Stomach (tissue), 9 donors: ENCODE measurements around the gene NANS. TPM values are rescaled to one million over a fixed set of nuclear protein-coding genes. Genes with fewer than 3 reads are reported as not detected.
A peak's percentile ranks its signal among the peaks of the same experiment; 100 is the strongest.

Experiments
- DNase-seq, 2 donors: peaks; one replicate each; pipeline versions ENCODE4 v3.0.0 to v3.0.0-alpha.2; 2013 to 2019
- H3K27ac ChIP-seq, 5 donors: fragments of 200-600 bp in 4 of 5; sonication (generic) in 4 of 5; one replicate each; pipeline ENCODE4 v1.5.1; 2013 to 2019; ENCODE audit warnings: mild to moderate bottlenecking in 1 of 5, moderate library complexity in 1 of 5
- H3K27me3 ChIP-seq, 3 donors: fragments of 200-600 bp; sonication (generic); one replicate each; pipeline ENCODE4 v1.5.1; 2017 to 2019; ENCODE audit warnings: mixed run types in 1 of 3
- H3K36me3 ChIP-seq, 4 donors: fragments of 200-600 bp; sonication (generic); 1 replicate in 3 of 4; 2 replicates in 1 of 4; pipeline ENCODE4 v1.5.1; 2016 to 2019
- H3K4me1 ChIP-seq, 4 donors: fragments of 200-600 bp; sonication (generic); one replicate each; pipeline ENCODE4 v1.5.1; 2016 to 2019
- H3K4me3 ChIP-seq, 4 donors: fragments of 200-600 bp; sonication (generic) in 3 of 4; one replicate each; pipeline ENCODE4 v1.5.1; 2016 to 2019; ENCODE audit warnings: mild to moderate bottlenecking in 1 of 4
- H3K9me3 ChIP-seq, 4 donors: fragments of 200-600 bp; sonication (generic); one replicate each; pipeline ENCODE4 v1.5.1; 2016 to 2019
- EP300 ChIP-seq: sonication (generic); formaldehyde crosslinking; IDR thresholded peaks from one replicate; pipeline ENCODE4 v1.6.1; 2017; ENCODE audit warnings: antibody characterized with exemption
- POLR2A ChIP-seq, 4 donors: fragments of 450-650 bp; IDR thresholded peaks; one replicate each; pipeline ENCODE4 v1.6.1; 2016; ENCODE audit warnings: antibody characterized with exemption in 4 of 4, control low read depth in 2 of 4, mild to moderate bottlenecking in 1 of 4, moderate library complexity in 1 of 4
- POLR2AphosphoS5 ChIP-seq, 3 donors: sonication (generic); formaldehyde crosslinking; IDR thresholded peaks; one replicate each; pipeline ENCODE4 v1.6.1; 2016; ENCODE audit warnings: antibody characterized with exemption in 3 of 3
- WGBS, 5 donors: extraction: QIAGEN DNeasy Blood & Tissue Kit in 3 of 5; methylation state at CpG; one replicate each; pipeline versions ENCODE4 v1.1.5 to v1.1.7; 2013 to 2018; 5-methylcytosine and 5-hydroxymethylcytosine counted together
- intact Hi-C: fragments of 100-400 bp; cut with DNase I; formaldehyde crosslinking; loops from one replicate; pipeline ENCODE4 v1.15.1; 2023; ENCODE audit warnings: low total_unique reads
- polyA plus RNA-seq, 3 donors: library from polyadenylated mRNA; stranded (reverse); fragments of 200-250 nt; gene quantifications; one replicate each; pipeline ENCODE4 v1.2.3, GENCODE V29; 2013
- total RNA-seq, 5 donors: library from RNA; depleted of rRNA; stranded (reverse); fragments of >200 nt; gene quantifications; one replicate each; pipeline versions ENCODE4 v1.1.0 to v1.2.3, GENCODE V29; 2014 to 2016
- TF ChIP-seq, protein P1 (sequence below), 7 experiments: fragments of 450-650 bp in 4 of 7; fragments of 200-600 bp in 3 of 7; sonication (generic) in 3 of 7; IDR thresholded peaks; one replicate each; pipeline ENCODE4 v1.5.1; 2016 to 2019; ENCODE audit warnings: antibody characterized with exemption in 7 of 7, control low read depth in 2 of 7, mild to moderate bottlenecking in 1 of 7
- donor health status: healthy with polysubstance abuse.
- donor health status: Bipolar disorder and iron deficiency.
- donor health status: healthy.

Gene NANS
- total and polyA plus RNA-seq, 8 donors: 12.1 to 261 (median 92.1) TPM

- intact Hi-C loops: no loop called here
Measured at GRCh38 chr9:98064623-98065392, 8.3 kb downstream of the NANS start.

GRCh38 chr9:98066235-98066634 is 9.7 kb downstream of the NANS start:
- 50 to 79% (median 62%) methylated on average over 3 of the region's 3 CpGs for WGBS, 5 donors
- no peak for TF ChIP-seq POLR2A (IDR thresholded peaks at IDR 0.05)
- no peak for TF ChIP-seq POLR2AphosphoS5 (IDR thresholded peaks at IDR 0.05)
- TF ChIP-seq EP300: no peak
- TF ChIP-seq, protein P1, sequence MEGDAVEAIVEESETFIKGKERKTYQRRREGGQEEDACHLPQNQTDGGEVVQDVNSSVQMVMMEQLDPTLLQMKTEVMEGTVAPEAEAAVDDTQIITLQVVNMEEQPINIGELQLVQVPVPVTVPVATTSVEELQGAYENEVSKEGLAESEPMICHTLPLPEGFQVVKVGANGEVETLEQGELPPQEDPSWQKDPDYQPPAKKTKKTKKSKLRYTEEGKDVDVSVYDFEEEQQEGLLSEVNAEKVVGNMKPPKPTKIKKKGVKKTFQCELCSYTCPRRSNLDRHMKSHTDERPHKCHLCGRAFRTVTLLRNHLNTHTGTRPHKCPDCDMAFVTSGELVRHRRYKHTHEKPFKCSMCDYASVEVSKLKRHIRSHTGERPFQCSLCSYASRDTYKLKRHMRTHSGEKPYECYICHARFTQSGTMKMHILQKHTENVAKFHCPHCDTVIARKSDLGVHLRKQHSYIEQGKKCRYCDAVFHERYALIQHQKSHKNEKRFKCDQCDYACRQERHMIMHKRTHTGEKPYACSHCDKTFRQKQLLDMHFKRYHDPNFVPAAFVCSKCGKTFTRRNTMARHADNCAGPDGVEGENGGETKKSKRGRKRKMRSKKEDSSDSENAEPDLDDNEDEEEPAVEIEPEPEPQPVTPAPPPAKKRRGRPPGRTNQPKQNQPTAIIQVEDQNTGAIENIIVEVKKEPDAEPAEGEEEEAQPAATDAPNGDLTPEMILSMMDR (IDR thresholded peaks at IDR 0.05): no peak
- no peak overlapping the region for H3K4me3 ChIP-seq
- H3K4me1 ChIP-seq: peaks cover 11 to 33% (median 18%) of the 10 kb centered on the region in 4 donors
- H3K9me3 ChIP-seq: no peaks in the 10 kb centered on the region
- no peak for DNase-seq
- intact Hi-C loops: no loop called here
- peaks cover 28 to 86% (median 76%) of the 10 kb centered on the region in 4 donors for H3K36me3 ChIP-seq
- no peaks in the 10 kb centered on the region for H3K27me3 ChIP-seq
- H3K27ac ChIP-seq: peak overlapping the region in 2 of 5 donors; percentile 7 to 14

More at GRCh38 chr9:98064623-98065392, 8.3 kb downstream of the NANS start:
- Histone ChIP-seq H3K27me3 (no peaks in the 10 kb centered on the region), H3K36me3 (peaks cover 34 to 91% (median 81%) of the 10 kb centered on the region in 4 donors), H3K9me3 (no peaks in the 10 kb centered on the region), H3K4me1 (peaks cover 8 to 39% (median 19%) of the 10 kb centered on the region in 4 donors), H3K27ac (no peak overlapping the region), H3K4me3 (no peak overlapping the region)
- TF ChIP-seq POLR2AphosphoS5 (IDR thresholded peaks at IDR 0.05) (no peak), POLR2A (IDR thresholded peaks at IDR 0.05) (no peak), EP300 (no peak)
- TF ChIP-seq, protein P1 (IDR thresholded peaks at IDR 0.05): no peak
- no peak for DNase-seq
- WGBS, 5 donors: 76 to 92% (median 84%) methylated on average over 5 to 8 of the region's 8 CpGs

DNA sequence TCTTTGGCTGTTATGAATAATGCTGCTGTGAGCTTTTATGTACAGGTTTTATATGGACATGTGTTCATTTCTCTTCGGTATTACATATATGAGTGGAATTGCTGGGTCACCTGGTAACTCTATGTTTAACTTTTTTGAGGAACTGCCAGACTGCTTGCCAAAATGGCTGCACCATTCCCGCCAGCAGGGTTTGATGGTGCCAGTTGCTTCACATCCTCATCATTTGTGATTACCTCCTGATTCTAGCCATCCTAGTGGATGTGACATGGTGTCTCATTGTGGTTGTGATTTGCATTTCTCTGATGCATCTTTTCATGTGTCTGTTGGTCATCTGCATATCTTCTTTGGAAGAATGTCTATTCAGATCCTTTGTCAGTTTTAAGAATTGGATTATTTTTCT is 10.7 kb downstream of the NANS start:
- Histone ChIP-seq H3K36me3 (peaks cover 23 to 84% (median 69%) of the 10 kb centered on the region in 4 donors), H3K4me1 (peaks cover 12 to 35% (median 20%) of the 10 kb centered on the region in 4 donors), H3K27me3 (no peaks in the 10 kb centered on the region), H3K9me3 (no peaks in the 10 kb centered on the region), H3K27ac (peak overlapping the region in 1 of 5 donors; percentile 26), H3K4me3 (no peak overlapping the region)
- TF ChIP-seq EP300 (no peak), POLR2A (IDR thresholded peaks at IDR 0.05) (no peak), POLR2AphosphoS5 (IDR thresholded peaks at IDR 0.05) (no peak)
- TF ChIP-seq, protein P1 (IDR thresholded peaks at IDR 0.05): no peak
- WGBS, 5 donors: 76 to 95% (median 82%) methylated on average over 2 of the region's 2 CpGs
- no peak for DNase-seq
- intact Hi-C loops: no loop called here

GRCh38 chr9:98069551-98069950 is 13.0 kb downstream of the NANS start:
- H3K36me3 ChIP-seq: peaks cover 8 to 61% (median 47%) of the 10 kb centered on the region in 4 donors
- H3K27ac ChIP-seq: no peak overlapping the region
- no peaks in the 10 kb centered on the region for H3K27me3 ChIP-seq
- DNase-seq: no peak
- WGBS, 5 donors: 92 to 98% (median 96%) methylated on average over 6 of the region's 6 CpGs
- H3K4me1 ChIP-seq: peaks cover 19 to 51% (median 33%) of the 10 kb centered on the region in 4 donors
- no peaks in the 10 kb centered on the region for H3K9me3 ChIP-seq
- intact Hi-C loops: no loop called here
- no peak overlapping the region for H3K4me3 ChIP-seq
- no peak for TF ChIP-seq POLR2A (IDR thresholded peaks at IDR 0.05)
- TF ChIP-seq, protein P1 (IDR thresholded peaks at IDR 0.05): no peak
- TF ChIP-seq POLR2AphosphoS5 (IDR thresholded peaks at IDR 0.05): no peak
- no peak for TF ChIP-seq EP300
